HG03521 (cell line): Measurements from ENCODE around the gene IFT57.

ENCODE experiments used
- ATAC-seq: cut with Tn5 transposase; IDR thresholded peaks from one replicate; pipeline ENCODE4 v1.9.1; 2021; ENCODE audit warnings: mild to moderate bottlenecking, moderate library complexity; ENCODE audit not compliant: unreplicated experiment

The IFT57 gene

GRCh38 chr3:108127301-108127988 is 94.8 kb downstream of the IFT57 start:
- ATAC-seq = no peak

- ATAC-seq = no peak
These were observed 95.9 kb downstream of the IFT57 start for GRCh38 chr3:108126348-108126747.

- ATAC-seq = peak; percentile 61
These were observed 96.6 kb downstream of the IFT57 start for GRCh38 chr3:108125550-108126071.

GRCh38 chr3:108125153-108125543 is 97.1 kb downstream of the IFT57 start:
- ATAC-seq = no peak

GRCh38 chr3:108124337-108125152 is 97.7 kb downstream of the IFT57 start:
- peak; percentile 77 for ATAC-seq

DNA sequence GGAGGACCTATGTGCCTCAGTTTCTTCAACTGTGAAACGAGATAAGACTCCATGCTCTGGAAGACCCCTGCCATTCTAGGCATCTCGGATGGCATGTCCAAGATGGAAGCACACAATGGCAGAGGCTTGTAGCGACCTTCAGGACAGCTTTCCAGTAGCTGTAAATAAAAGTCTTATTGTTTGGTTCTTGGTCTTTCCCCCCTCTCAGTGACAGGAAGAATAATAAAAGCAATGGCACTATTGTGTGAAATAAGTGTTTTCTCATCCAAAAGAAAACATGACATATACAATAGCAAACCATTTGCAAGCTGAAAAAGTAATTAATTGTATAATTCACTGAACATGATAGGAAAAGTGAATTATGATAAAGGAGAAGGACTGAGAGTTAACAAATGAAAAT is 98.9 kb downstream of the IFT57 start:
- no peak for ATAC-seq

- no peak for ATAC-seq
These were observed 99.9 kb downstream of the IFT57 start for GRCh38 chr3:108122276-108122675.

GRCh38 chr3:108119398-108120104 is 102.7 kb downstream of the IFT57 start:
- no peak for ATAC-seq

GRCh38 chr3:108118038-108118768 is 104.0 kb downstream of the IFT57 start:
- ATAC-seq = no peak

GRCh38 chr3:108117241-108117775 is 104.9 kb downstream of the IFT57 start:
- no peak for ATAC-seq

DNA sequence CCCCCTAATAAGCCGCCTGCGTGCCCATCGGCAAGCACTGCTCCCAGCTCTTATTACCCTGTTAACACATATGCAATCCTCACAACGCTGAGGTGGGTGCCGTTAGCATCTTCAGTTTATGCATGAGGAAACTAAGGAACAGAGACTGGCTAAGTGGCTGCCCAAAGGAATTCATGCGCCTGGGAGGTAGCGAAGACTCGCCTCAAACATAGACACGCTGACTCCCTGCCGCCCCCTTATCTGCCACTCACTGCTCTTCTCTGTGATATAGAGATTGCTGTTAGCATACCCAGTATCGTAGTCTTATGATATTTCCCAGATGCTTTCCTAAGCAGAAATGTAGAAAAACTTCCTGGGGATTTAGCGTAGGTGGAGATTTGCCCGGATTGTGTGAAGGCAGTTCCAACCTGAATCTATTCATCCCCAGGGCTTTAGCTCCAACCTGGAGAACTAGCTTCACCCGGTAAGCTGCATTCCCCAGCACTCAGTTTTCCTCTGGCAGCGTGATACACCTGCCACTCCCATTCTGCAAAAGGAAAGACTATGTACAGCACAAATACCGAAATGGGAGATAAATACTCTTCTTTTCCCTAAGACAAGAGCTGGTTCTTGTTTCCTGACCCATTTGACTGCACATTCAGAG is 107.7 kb downstream of the IFT57 start:
- no peak for ATAC-seq

DNA sequence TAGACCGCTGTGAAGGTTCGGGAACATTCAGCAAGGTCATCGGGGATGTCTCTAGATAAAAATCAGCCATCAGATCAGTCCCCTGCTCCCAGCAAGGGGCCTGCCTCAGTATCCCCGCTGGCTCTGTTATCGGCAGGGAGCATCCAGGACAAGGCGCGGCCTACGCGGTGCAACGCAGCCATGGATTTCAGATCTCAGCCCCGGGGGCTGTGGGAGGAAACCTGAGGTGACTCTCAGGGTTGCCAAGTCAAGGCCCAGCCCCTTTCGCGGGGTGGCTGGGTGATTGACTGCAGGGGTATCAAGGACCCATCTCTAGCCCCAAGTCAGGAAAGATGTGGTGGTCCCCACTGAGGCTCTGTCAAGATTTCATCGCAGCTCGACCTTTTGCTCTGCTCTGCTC is 108.2 kb downstream of the IFT57 start:
- no peak for ATAC-seq

- ATAC-seq = no peak
These were observed 111.3 kb downstream of the IFT57 start for GRCh38 chr3:108110934-108111333.
